Subcutaneous preadipocyte (primary cell): ENCODE measurements around the gene SUSD6. TPM values are rescaled to one million over a fixed set of nuclear protein-coding genes. Genes with fewer than 3 reads are reported as not detected.

Experiments used
- total RNA-seq: library from RNA; depleted of rRNA; stranded (reverse); fragments of >200 nt; gene quantifications from 2 replicates; pipeline ENCODE4 v1.2.3, GENCODE V29; 2012

Gene SUSD6, protein sequence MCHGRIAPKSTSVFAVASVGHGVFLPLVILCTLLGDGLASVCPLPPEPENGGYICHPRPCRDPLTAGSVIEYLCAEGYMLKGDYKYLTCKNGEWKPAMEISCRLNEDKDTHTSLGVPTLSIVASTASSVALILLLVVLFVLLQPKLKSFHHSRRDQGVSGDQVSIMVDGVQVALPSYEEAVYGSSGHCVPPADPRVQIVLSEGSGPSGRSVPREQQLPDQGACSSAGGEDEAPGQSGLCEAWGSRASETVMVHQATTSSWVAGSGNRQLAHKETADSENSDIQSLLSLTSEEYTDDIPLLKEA
- 4.4 and 5.5 TPM in 2 replicates for total RNA-seq

DNA sequence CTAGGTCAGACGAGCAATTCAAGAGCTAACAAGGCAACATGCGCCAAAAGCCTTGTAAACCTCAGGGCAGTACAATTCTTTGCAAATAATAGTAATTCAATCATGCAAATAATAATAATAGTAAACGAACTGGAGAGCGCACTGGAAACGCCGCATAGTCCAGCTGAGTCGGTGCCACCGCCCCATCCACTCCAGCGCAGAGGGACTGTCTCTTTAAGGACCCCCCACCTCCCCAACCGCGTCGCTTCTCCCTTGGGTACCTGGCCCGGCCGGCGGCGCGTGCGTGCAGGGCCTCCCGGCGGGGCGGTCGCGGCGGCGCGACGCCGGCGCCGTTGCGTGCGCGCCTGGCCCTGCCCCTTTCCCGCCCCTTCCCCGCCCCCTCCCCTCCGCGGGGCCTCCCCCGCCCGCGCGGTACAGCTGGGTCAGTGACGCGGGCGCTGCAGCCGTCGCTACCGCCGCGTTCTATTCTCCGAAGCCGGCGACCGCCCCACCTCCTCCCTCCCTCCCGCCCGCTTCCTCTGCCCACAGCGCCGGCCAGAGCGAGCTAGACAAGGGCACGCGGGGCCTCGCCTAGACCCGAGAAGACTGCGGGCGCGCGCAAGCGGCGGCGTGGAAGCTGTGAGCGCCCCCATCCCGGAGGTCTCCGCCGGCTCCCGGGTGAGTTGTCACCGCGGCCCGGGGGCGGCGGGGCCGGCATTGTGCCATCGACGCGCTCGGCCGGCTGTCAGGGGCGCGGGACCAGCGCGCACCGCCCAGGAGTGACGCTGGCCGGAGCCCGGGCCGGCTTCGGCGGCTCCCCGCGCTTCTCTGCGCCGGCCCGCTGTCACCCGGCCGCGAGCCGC is at the start of gene SUSD6:
Gene SUSD6, plus strand, starts transcription at position 425 of the 842 bp plus-strand sequence. CDS start 46,997 bp downstream, outside the sequence.

DNA sequence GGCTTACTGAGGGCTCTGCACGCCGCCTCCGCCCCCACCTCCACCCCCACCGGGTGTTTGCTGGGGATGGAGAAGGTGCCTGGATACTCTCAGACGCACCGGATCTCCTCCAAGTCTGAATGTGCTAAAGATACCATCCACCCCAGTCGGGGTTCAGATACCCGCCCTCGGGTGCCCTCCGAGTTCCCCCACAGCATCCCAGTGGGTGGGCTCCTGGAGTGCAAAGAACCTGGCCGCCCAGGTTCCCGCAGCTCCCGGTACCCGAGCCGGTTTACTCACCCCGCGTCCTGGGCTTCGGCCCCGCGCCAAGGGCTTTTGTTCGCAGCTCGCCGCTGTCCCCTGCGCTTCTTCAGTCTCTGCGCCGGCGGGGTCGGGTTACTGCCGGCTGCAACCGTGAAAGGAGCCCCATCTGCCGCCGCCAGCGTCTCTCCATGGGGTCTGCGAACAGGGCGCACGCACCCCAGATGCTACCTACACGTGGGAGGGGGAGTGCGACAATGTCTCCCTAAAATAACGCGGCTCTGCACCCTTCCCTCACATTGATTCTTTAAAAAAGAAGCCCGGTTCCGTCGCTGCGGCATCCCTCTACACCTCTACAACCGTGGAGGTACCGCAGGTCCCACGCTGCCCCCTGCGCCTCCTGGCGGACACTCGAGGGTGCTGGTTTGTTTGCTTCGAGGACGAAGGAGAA is 37.0 kb upstream of the SUSD6 start, which contains the start of gene CCDC177:
Gene CCDC177, minus strand, starts transcription at position 609 of the 691 bp plus-strand sequence. CDS start 1,249 bp downstream, outside the sequence.

Other genes starting within 250 kb of the SUSD6 start
- gene ERH, start 213.3 kb upstream of the SUSD6 start, total RNA-seq, result 119 and 124 TPM in 2 replicates
- 80.1 and 116 TPM in 2 replicates for gene SLC39A9, start 212.9 kb upstream of the SUSD6 start, total RNA-seq
- gene PLEKHD1, start 126.9 kb upstream of the SUSD6 start, total RNA-seq, result under 0.01 TPM in 1 of 2 replicates, not detected in the other
- not detected in 2 replicates for gene CCDC177, start 36.7 kb upstream of the SUSD6 start, total RNA-seq
- 80.8 and 89.7 TPM in 2 replicates for gene SRSF5, start 155.5 kb downstream of the SUSD6 start, total RNA-seq
- not detected in 2 replicates for gene SLC10A1, start 185.6 kb downstream of the SUSD6 start, total RNA-seq